NCI-H524 (cell line): ENCODE data around the gene TTC39A.

Experiments used
- DNase-seq, 2 experiments: peaks; one replicate each; lab custom pipeline; 2025; lab: John Stamatoyannopoulos, UW

TTC39A gene

GRCh38 chr1:51330331-51331201 is at the start of gene TTC39A:
Gene TTC39A, minus strand, starts transcription at chr1:51330562. Its CDS starts 85 bp downstream, at chr1:51330477.
- DNase-seq: peak in 1 of 2 experiments; percentile 25

- no peak for DNase-seq
These were observed 48.5 kb upstream of the TTC39A start for GRCh38 chr1:51378871-51379270.

- DNase-seq: no peak
These were observed 43.5 kb upstream of the TTC39A start for GRCh38 chr1:51373898-51374297.

GRCh38 chr1:51372561-51372960 is 42.2 kb upstream of the TTC39A start:
- DNase-seq: no peak

- no peak for DNase-seq
These were observed 38.8 kb upstream of the TTC39A start for GRCh38 chr1:51369171-51369570.

GRCh38 chr1:51365774-51366173 is 35.4 kb upstream of the TTC39A start:
- no peak for DNase-seq

- no peak for DNase-seq
These were observed 29.5 kb upstream of the TTC39A start for GRCh38 chr1:51359879-51360278.

GRCh38 chr1:51355382-51355781 is 25.0 kb upstream of the TTC39A start:
- DNase-seq: no peak

- no peak for DNase-seq
These were observed 24.1 kb upstream of the TTC39A start for GRCh38 chr1:51354416-51354815.

- DNase-seq: no peak
These were observed 21.5 kb upstream of the TTC39A start for GRCh38 chr1:51351907-51352306.

- DNase-seq: no peak
These were observed 19.5 kb upstream of the TTC39A start for GRCh38 chr1:51349862-51350261.

GRCh38 chr1:51348147-51348527 is 17.8 kb upstream of the TTC39A start:
- DNase-seq: no peak

- DNase-seq: no peak
These were observed 17.2 kb upstream of the TTC39A start for GRCh38 chr1:51347398-51348146.

GRCh38 chr1:51346086-51346942 is 16.0 kb upstream of the TTC39A start:
- no peak for DNase-seq

GRCh38 chr1:51345300-51345687 is 14.9 kb upstream of the TTC39A start:
- no peak for DNase-seq

GRCh38 chr1:51344602-51345299 is 14.4 kb upstream of the TTC39A start:
- DNase-seq: no peak

- no peak for DNase-seq
These were observed 13.9 kb upstream of the TTC39A start for GRCh38 chr1:51344276-51344601.

GRCh38 chr1:51343624-51344023 is 13.3 kb upstream of the TTC39A start:
- DNase-seq: no peak

GRCh38 chr1:51342591-51343206 is 12.3 kb upstream of the TTC39A start:
- DNase-seq: no peak

GRCh38 chr1:51341876-51342496 is 11.6 kb upstream of the TTC39A start:
- DNase-seq: peak; percentile 45 to 79

GRCh38 chr1:51340380-51340779 is 10.0 kb upstream of the TTC39A start:
- no peak for DNase-seq
